ENCODE measurements around the gene CD2. TPM values are rescaled to one million over a fixed set of nuclear protein-coding genes. Genes with fewer than 3 reads are reported as not detected.

Gene CD2
- total RNA-seq, 1 experiment from 2014 or later = not detected

- Mint-ChIP-seq H3K4me3 (ENCODE audit: unreplicated experiment) (no peak overlapping the region), H3K27ac (ENCODE audit: unreplicated experiment) (no peak overlapping the region), H3K36me3 (ENCODE audit: insufficient read depth, unreplicated experiment) (no peaks in the 10 kb centered on the region), H3K27me3 (ENCODE audit: insufficient read depth, unreplicated experiment) (no peaks in the 10 kb centered on the region), H3K9me3 (ENCODE audit: unreplicated experiment) (peaks cover 9% of the 10 kb centered on the region), H3K4me1 (ENCODE audit: low read depth, unreplicated experiment) (no peaks in the 10 kb centered on the region)
- no peaks in the 10 kb centered on the region for H3K36me3 ChIP-seq (ENCODE audit: control insufficient read depth, insufficient read depth, low read length)
- intact Hi-C loops (cut with micrococcal nuclease; ENCODE audit: unreplicated experiment) = no loop called here
- ChIA-PET POLR2A (no interaction called here), CTCF (no interaction called here)
- H3K9me3 ChIP-seq = no peaks in the 10 kb centered on the region
- no TSS peak for BruUV-seq (replicated peaks)
- TF ChIP-seq CTCF (IDR thresholded peaks at IDR 0.05; ENCODE audit: insufficient read depth in 1 of 2, low read depth in 1 of 2, low read length in 1 of 2, severe bottlenecking in 1 of 2, unreplicated experiment in 1 of 2) = no peak
- H3K4me3 ChIP-seq (ENCODE audit: low read depth, low read length) = no peak overlapping the region
- no peaks in the 10 kb centered on the region for H3K4me1 ChIP-seq
- no peak for DNase-seq
- H3K27me3 ChIP-seq (replicated peaks; ENCODE audit: control insufficient read depth, insufficient read depth, low read length) = no peaks in the 10 kb centered on the region
Observed at GRCh38 chr1:116762281-116762680, 8.1 kb downstream of the CD2 start.

- Mint-ChIP-seq H3K27me3 (ENCODE audit: insufficient read depth, unreplicated experiment) (no peaks in the 10 kb centered on the region), H3K36me3 (ENCODE audit: insufficient read depth, unreplicated experiment) (no peaks in the 10 kb centered on the region), H3K4me3 (ENCODE audit: unreplicated experiment) (no peak overlapping the region), H3K9me3 (ENCODE audit: unreplicated experiment) (peaks cover 9% of the 10 kb centered on the region), H3K4me1 (ENCODE audit: low read depth, unreplicated experiment) (no peaks in the 10 kb centered on the region), H3K27ac (ENCODE audit: unreplicated experiment) (no peak overlapping the region)
- ChIA-PET CTCF (no interaction called here), POLR2A (no interaction called here)
- BruUV-seq (replicated peaks) = no TSS peak
- TF ChIP-seq CTCF (IDR thresholded peaks at IDR 0.05; ENCODE audit: insufficient read depth in 1 of 2, low read depth in 1 of 2, low read length in 1 of 2, severe bottlenecking in 1 of 2, unreplicated experiment in 1 of 2) = no peak
- no peaks in the 10 kb centered on the region for H3K4me1 ChIP-seq
- intact Hi-C loops (cut with micrococcal nuclease; ENCODE audit: unreplicated experiment) = no loop called here
- H3K27me3 ChIP-seq (replicated peaks; ENCODE audit: control insufficient read depth, insufficient read depth, low read length) = no peaks in the 10 kb centered on the region
- no peak overlapping the region for H3K4me3 ChIP-seq (ENCODE audit: low read depth, low read length)
- no peak for DNase-seq
- H3K36me3 ChIP-seq (ENCODE audit: control insufficient read depth, insufficient read depth, low read length) = no peaks in the 10 kb centered on the region
- no peaks in the 10 kb centered on the region for H3K9me3 ChIP-seq
Observed at GRCh38 chr1:116762781-116763115, 8.5 kb downstream of the CD2 start.

GRCh38 chr1:116763116-116763786, 9.0 kb downstream of the CD2 start:
- no peaks in the 10 kb centered on the region for H3K36me3 ChIP-seq (ENCODE audit: control insufficient read depth, insufficient read depth, low read length)
- no peak for DNase-seq
- no peaks in the 10 kb centered on the region for H3K4me1 Mint-ChIP-seq (ENCODE audit: low read depth, unreplicated experiment)
- TF ChIP-seq CTCF (IDR thresholded peaks at IDR 0.05; ENCODE audit: insufficient read depth in 1 of 2, low read depth in 1 of 2, low read length in 1 of 2, severe bottlenecking in 1 of 2, unreplicated experiment in 1 of 2) = no peak
- no peak overlapping the region for H3K4me3 Mint-ChIP-seq (ENCODE audit: unreplicated experiment)
- CTCF ChIA-PET = no interaction called here
- H3K9me3 ChIP-seq = no peaks in the 10 kb centered on the region
- H3K27me3 Mint-ChIP-seq (ENCODE audit: insufficient read depth, unreplicated experiment) = no peaks in the 10 kb centered on the region
- no TSS peak for BruUV-seq (replicated peaks)
- no peaks in the 10 kb centered on the region for H3K27me3 ChIP-seq (replicated peaks; ENCODE audit: control insufficient read depth, insufficient read depth, low read length)
- H3K27ac Mint-ChIP-seq (ENCODE audit: unreplicated experiment) = no peak overlapping the region
- no peaks in the 10 kb centered on the region for H3K36me3 Mint-ChIP-seq (ENCODE audit: insufficient read depth, unreplicated experiment)
- intact Hi-C loops (cut with micrococcal nuclease; ENCODE audit: unreplicated experiment) = no loop called here
- H3K9me3 Mint-ChIP-seq (ENCODE audit: unreplicated experiment) = peaks cover 9% of the 10 kb centered on the region
- no peaks in the 10 kb centered on the region for H3K4me1 ChIP-seq
- POLR2A ChIA-PET = no interaction called here
- H3K4me3 ChIP-seq (ENCODE audit: low read depth, low read length) = no peak overlapping the region
